Common myeloid progenitor, CD34-positive (primary cell): ENCODE results near the gene TIMM22.

Source experiments
- CTCF ChIA-PET: fragments of 350-600 bp; sonication (Branson Sonifier 250); formaldehyde crosslinking; loops from one replicate; lab custom pipeline; 2021; ENCODE audit warnings: antibody characterized with exemption; lab: Charles Lee
- POLR2A ChIA-PET: fragments of 350-600 bp; sonication (Branson Sonifier 250); formaldehyde crosslinking; loops from one replicate; lab custom pipeline; 2021; ENCODE audit warnings: antibody characterized with exemption; lab: Charles Lee
- DNase-seq, 3 donors: peaks; one replicate each; pipeline versions ENCODE4 v3.0.0 to v3.0.0-alpha.2; 2013
- H3K27ac ChIP-seq, 2 experiments: 1 replicate in 1 of 2; 2 replicates in 1 of 2; pipeline ENCODE4 v1.7.0; 2013; ENCODE audit warnings: inconsistent platforms in 2 of 2, low read length in 2 of 2, mild to moderate bottlenecking in 2 of 2, low read depth in 1 of 2, moderate library complexity in 1 of 2; ENCODE audit not compliant: severe bottlenecking in 2 of 2, insufficient read depth in 1 of 2, poor library complexity in 1 of 2
- H3K27me3 ChIP-seq, 5 experiments: replicated peaks in 2 of 5; 1 replicate in 3 of 5; 2 replicates in 2 of 5; pipeline versions ENCODE4 v1.6.1 to v1.7.0; 2013; ENCODE audit warnings: low read length in 4 of 5, mild to moderate bottlenecking in 2 of 5, moderate library complexity in 2 of 5, inconsistent platforms in 1 of 5; ENCODE audit not compliant: insufficient read depth in 5 of 5, control insufficient read depth in 4 of 5
- H3K36me3 ChIP-seq, 4 experiments: 1 replicate in 2 of 4; 2 replicates in 2 of 4; pipeline versions ENCODE4 v1.6.1 to v1.7.0; 2013; ENCODE audit warnings: low read length in 3 of 4, control low read depth in 1 of 4, mild to moderate bottlenecking in 1 of 4; ENCODE audit not compliant: control insufficient read depth in 4 of 4, insufficient read depth in 4 of 4
- H3K4me1 ChIP-seq, 4 experiments: 1 replicate in 3 of 4; 2 replicates in 1 of 4; pipeline versions ENCODE4 v1.6.1 to v1.7.1; 2013; ENCODE audit warnings: low read length in 3 of 4, mild to moderate bottlenecking in 3 of 4, control low read depth in 1 of 4, inconsistent platforms in 1 of 4, moderate library complexity in 1 of 4; ENCODE audit not compliant: control insufficient read depth in 4 of 4, insufficient read depth in 4 of 4; ENCODE audit errors: control extremely low read depth in 1 of 4
- H3K4me3 ChIP-seq, 7 experiments: 1 replicate in 4 of 7; 2 replicates in 3 of 7; pipeline versions ENCODE4 v1.5.1 to v1.7.0; 2013; ENCODE audit warnings: mild to moderate bottlenecking in 7 of 7, low read length in 6 of 7, moderate library complexity in 6 of 7, inconsistent platforms in 2 of 7, low read depth in 2 of 7, control low read depth in 1 of 7; ENCODE audit not compliant: insufficient read depth in 4 of 7, control insufficient read depth in 1 of 7; ENCODE audit errors: extremely low read depth in 1 of 7
- H3K9me3 ChIP-seq, 5 experiments: 1 replicate in 4 of 5; 2 replicates in 1 of 5; pipeline versions ENCODE4 v1.6.1 to v1.7.1; 2013; ENCODE audit warnings: low read length in 4 of 5, mild to moderate bottlenecking in 2 of 5, inconsistent platforms in 1 of 5, low read depth in 1 of 5, moderate library complexity in 1 of 5; ENCODE audit not compliant: control insufficient read depth in 4 of 5, insufficient read depth in 2 of 5; ENCODE audit errors: control extremely low read depth in 1 of 5
- WGBS: methylation state at CpG from one replicate; pipeline ENCODE4 v1.1.5; 2013; ENCODE audit not compliant: insufficient coverage; 5-methylcytosine and 5-hydroxymethylcytosine counted together

Gene TIMM22

DNA sequence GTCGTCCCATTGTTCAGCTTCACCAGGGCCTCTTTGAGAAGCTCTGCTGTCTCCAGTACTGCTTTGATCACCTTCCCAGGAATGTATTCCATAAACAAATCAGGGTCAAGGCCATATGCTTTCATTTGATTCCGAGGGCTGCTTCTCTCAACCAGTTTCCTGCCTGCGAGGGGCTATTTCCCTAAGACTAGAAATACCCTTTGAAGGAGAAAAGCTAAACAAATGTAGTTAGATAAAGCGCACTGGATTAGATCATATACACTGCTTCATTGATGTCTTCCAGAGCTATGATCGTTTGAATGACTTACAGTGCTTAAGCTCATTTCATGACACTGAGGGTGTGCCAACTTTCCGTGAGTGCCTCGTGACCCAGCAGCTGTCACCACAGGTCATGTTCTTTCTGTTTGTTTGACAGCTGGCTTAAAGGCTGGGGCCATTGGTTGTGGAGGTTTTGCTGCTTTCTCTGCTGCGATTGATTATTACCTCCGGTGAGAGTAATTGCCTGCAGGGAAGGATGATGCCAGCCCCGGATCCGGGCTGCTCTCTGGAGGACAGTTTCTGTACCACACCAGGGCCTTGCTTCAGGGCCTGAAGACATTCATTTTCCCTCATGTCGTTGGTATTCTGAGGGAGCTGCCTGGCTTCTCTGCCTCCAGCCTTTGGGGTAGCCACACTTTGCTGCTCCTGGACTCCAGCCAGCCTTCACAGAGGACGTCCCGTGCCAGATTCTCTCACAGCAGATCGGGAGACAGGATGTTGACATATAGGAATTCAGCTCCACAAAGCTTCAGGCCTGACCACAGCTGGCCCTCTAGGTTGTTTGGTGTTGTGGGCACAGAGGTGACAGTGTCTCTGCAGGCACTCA is 3.9 kb downstream of the TIMM22 start:
- no peak for DNase-seq
- ChIA-PET POLR2A (no interaction called here), CTCF (interaction anchor here (0.8 to 2.0 kb wide), 7 partner anchors 20 to 206 kb away, joined by 3 to 10 read pairs (median 5); no protein-coding TSS in a partner anchor)
- 94% methylated on average over 13 of the region's 15 CpGs for WGBS
- no peak overlapping the region for H3K4me3 ChIP-seq
- no peaks in the 10 kb centered on the region for H3K9me3 ChIP-seq
- H3K27me3 ChIP-seq, result no peaks in the 10 kb centered on the region
- H3K36me3 ChIP-seq, result peaks cover 8 to 63% (median 37%) of the 10 kb centered on the region in 4 experiments
- H3K27ac ChIP-seq, result no peak overlapping the region
- peaks cover 8 to 36% (median 20%) of the 10 kb centered on the region in 4 experiments for H3K4me1 ChIP-seq

DNA sequence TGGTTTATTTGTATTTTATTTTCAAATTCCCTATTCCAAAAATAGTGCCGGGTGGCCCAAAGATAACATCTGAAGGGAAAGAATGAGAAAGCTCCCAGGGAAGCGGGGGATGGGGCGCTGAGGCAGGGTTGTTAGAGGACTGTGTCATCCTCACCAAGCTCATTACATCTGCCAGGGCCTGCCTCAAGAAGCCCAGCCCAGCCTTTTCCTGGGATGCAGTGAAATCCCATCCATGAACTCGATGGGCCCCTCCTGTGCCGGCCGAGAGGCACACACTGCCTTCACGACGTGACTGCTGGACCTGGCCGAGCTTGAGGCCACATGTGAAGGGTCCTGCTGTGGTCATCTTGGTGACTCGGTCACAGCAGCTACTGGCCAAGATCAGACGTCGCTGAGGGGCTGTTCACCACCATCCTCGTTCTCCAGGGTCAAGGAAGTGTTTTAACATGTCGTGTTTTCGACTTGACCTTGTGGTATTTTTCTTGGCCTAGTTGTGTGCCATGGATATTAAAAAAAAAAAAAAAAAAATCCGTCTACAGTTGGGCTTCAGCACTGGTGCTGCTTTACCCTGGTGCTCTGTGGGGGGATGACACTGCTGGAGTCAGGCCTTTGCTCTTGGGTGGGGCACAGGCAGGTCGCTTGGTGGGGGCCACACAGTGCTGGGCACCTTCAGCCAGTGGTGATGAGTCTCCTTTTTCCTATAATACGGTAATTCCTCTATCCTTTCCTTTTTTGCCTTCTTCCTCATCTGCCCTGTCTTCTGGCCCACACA is 4.9 kb downstream of the TIMM22 start:
- Histone ChIP-seq H3K36me3 (peaks cover 8 to 71% (median 37%) of the 10 kb centered on the region in 4 experiments), H3K27me3 (no peaks in the 10 kb centered on the region), H3K4me3 (no peak overlapping the region), H3K9me3 (no peaks in the 10 kb centered on the region), H3K27ac (no peak overlapping the region), H3K4me1 (peaks cover 8 to 44% (median 23%) of the 10 kb centered on the region in 4 experiments)
- no peak for DNase-seq
- ChIA-PET POLR2A (interaction anchor here (0.6 kb wide), 1 partner anchor 109 kb away, joined by 3 read pairs; no protein-coding TSS in a partner anchor), CTCF (interaction anchor here (1.2 to 2.0 kb wide), 5 partner anchors 21 to 206 kb away, joined by 4 to 10 read pairs (median 5); no protein-coding TSS in a partner anchor)
- 97% methylated on average over 12 of the region's 18 CpGs for whole genome bisulfite sequencing

DNA sequence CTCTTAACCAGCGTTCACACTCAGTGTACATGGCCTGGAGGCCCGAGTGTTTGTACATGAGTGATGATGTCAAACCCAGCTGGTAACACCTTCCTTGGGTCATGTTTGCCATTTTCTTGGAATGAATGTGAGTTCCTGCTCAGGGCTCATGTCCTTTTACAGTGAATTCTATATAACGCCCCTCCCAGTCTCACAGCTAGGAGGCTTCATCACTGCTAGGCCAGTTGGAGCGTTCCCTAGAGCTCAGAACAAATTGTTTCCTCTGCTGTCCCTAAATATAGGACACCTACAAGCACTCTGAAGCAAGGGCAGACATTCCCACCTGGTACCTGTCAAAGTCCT is 5.5 kb downstream of the TIMM22 start:
- ChIA-PET POLR2A (interaction anchor here (0.6 kb wide), 1 partner anchor 109 kb away, joined by 3 read pairs; no protein-coding TSS in a partner anchor), CTCF (interaction anchor here (0.7 to 2.0 kb wide), 2 partner anchors 53 to 54 kb away, joined by 5 to 10 read pairs; no protein-coding TSS in a partner anchor)
- H3K4me1 ChIP-seq, result peaks cover 8 to 40% (median 22%) of the 10 kb centered on the region in 4 experiments
- WGBS, result 93% methylated on average over 3 of the region's 4 CpGs
- no peak overlapping the region for H3K4me3 ChIP-seq
- H3K36me3 ChIP-seq, result peaks cover 8 to 75% (median 38%) of the 10 kb centered on the region in 4 experiments
- no peak overlapping the region for H3K27ac ChIP-seq
- H3K9me3 ChIP-seq, result no peaks in the 10 kb centered on the region
- no peak for DNase-seq
- H3K27me3 ChIP-seq, result no peaks in the 10 kb centered on the region

DNA sequence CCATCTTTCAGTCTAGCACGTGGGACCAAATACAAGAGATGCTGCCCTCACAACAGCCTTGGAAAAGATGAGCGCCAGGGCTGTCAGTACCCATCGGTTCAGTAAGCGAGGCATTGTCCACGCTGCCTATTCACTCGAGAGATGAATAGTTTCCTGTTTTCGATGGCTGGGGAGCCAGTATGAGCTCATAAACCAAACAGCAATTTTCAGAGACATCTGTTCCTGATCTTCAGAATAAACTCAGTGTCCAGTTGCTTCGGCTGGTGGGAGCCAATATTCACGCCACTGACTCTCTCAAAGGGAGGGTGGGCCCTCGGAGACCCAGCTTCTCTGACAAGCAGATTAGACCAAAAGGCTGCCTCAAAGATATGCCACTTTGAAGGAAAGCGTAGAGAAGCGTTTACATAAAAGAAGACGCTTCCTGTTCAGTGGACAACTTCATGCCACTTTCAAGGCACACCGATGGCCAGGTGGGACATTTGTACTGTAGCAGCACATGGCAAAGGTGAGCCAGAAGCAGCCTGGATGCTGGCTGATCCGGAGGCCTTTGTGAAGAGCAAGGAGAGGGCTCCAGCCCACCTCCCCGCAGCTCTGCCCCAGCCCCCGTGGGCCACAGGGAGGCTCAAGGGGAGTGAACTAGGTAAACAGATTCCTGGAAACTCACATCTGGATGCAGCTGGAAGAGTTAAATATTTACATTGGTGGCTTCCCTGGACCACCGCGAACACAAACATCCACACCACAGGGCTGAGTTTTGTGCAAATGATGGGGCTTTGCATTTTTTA is 6.0 kb downstream of the TIMM22 start:
- no peak for DNase-seq
- CTCF ChIA-PET, result interaction anchor here (0.7 kb wide), 1 partner anchor 54 kb away, joined by 5 read pairs; no protein-coding TSS in a partner anchor
- Histone ChIP-seq H3K4me3 (no peak overlapping the region), H3K9me3 (no peaks in the 10 kb centered on the region), H3K27me3 (no peaks in the 10 kb centered on the region), H3K36me3 (peaks cover 8 to 81% (median 43%) of the 10 kb centered on the region in 4 experiments), H3K4me1 (peaks cover 2 to 35% (median 17%) of the 10 kb centered on the region in 4 experiments), H3K27ac (no peak overlapping the region)
- POLR2A ChIA-PET, result interaction anchor here (0.6 kb wide), 1 partner anchor 108 kb away, joined by 3 read pairs; no protein-coding TSS in a partner anchor
- 85% methylated on average over 17 of the region's 19 CpGs for WGBS

- Histone ChIP-seq H3K36me3 (peaks cover 8 to 87% (median 46%) of the 10 kb centered on the region in 4 experiments), H3K27ac (no peak overlapping the region), H3K9me3 (no peaks in the 10 kb centered on the region), H3K4me1 (peaks cover 0 to 29% (median 12%) of the 10 kb centered on the region in 4 experiments), H3K4me3 (no peak overlapping the region), H3K27me3 (no peaks in the 10 kb centered on the region)
- DNase-seq, result no peak
- WGBS, result 97% methylated on average over 5 of the region's 5 CpGs
- ChIA-PET CTCF (no interaction called here), POLR2A (no interaction called here)
These were observed 6.7 kb downstream of the TIMM22 start for GRCh38 chr17:1003633-1003971.

DNA sequence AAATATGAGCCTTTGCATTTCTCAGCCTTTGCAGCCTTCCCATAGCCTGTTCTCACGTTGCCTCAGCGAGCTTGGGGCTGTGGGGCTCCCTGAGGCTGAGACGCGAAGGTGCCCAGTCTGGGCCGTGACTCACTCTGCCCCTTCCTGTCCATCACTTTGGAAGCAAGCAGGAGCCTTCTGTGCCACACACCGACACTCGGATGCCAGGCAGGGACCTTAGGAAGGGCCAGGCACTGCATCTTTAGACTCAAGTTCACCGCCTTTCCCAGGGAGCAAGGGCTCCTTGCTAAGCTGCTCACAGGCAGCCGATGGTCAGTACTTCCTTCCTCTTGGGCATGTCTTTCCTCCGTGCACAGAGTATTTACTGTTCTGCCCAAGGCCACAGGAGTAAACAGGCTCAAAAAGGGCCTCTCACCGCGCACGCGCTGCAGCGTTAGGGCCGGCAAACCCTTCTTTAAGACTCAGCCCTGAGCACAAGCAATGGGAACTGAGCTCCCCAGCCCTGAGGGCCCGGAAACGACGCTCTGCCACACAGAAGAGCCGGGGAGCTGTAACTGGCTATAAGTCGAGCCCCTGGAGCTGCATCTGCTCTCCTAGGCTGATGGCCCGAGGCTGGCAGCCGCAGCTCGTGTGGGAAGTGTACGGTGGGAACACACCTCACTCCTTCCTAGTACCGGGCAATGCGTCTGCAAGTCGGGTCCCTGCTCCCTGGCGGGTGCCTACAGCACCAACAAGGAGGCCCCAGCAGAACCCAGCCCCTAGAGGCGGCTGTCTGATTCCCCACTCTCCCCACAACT is 7.2 kb downstream of the TIMM22 start:
- ChIA-PET CTCF (interaction anchor here (1.0 to 2.0 kb wide), 5 partner anchors 7 to 223 kb away, joined by 3 to 18 read pairs (median 4); partner anchors contain the start of gene TIMM22), POLR2A (no interaction called here)
- H3K27me3 ChIP-seq, result no peaks in the 10 kb centered on the region
- H3K4me3 ChIP-seq, result no peak overlapping the region
- no peak overlapping the region for H3K27ac ChIP-seq
- no peak for DNase-seq
- 89% methylated on average over 29 of the region's 30 CpGs for WGBS
- peaks cover 0 to 27% (median 11%) of the 10 kb centered on the region in 4 experiments for H3K4me1 ChIP-seq
- no peaks in the 10 kb centered on the region for H3K9me3 ChIP-seq
- peaks cover 8 to 91% (median 46%) of the 10 kb centered on the region in 4 experiments for H3K36me3 ChIP-seq
